ENCODE data around the gene OR10AD1.
"Not testable (repeated sequence)": the region's sequence is repeated elsewhere in the genome, so short reads cannot be mapped to it uniquely, and the experiment has no call there.

Gene OR10AD1

GRCh38 chr12:48203192-48203591 lies at the start of gene OR10AD1:
OR10AD1 (minus strand) TSS chr12:48203292; CDS start chr12:48203292, 0 bp downstream.
- Mint-ChIP-seq H3K27ac (ENCODE audit: low read depth) (no peak within 1 kb of the TSS), H3K9me3 (peaks cover 23% of the 10 kb centered on the region), H3K4me3 (no peak within 1 kb of the TSS), H3K4me1 (peaks cover 42% of the 10 kb centered on the region), H3K27me3 (no peaks in the 10 kb centered on the region), H3K36me3 (ENCODE audit: insufficient read depth) (peaks cover 6% of the 10 kb centered on the region)
- DNase-seq (ENCODE audit: low spot score in 2 of 2) (no peak), ATAC-seq (replicated peaks; ENCODE audit: extremely low read depth, poor library complexity, severe bottlenecking) (no peak)

GRCh38 chr12:48247181-48247966 lies 44.3 kb upstream of the OR10AD1 start:
- Mint-ChIP-seq H3K9me3 (no peaks in the 10 kb centered on the region), H3K36me3 (ENCODE audit: insufficient read depth) (no peaks in the 10 kb centered on the region), H3K4me3 (no peak overlapping the region), H3K27me3 (peaks cover 81% of the 10 kb centered on the region), H3K4me1 (no peaks in the 10 kb centered on the region), H3K27ac (ENCODE audit: low read depth) (no peak overlapping the region)
- ATAC-seq (replicated peaks; ENCODE audit: extremely low read depth, poor library complexity, severe bottlenecking): no peak
- no peak for DNase-seq (ENCODE audit: low spot score in 2 of 2)

GRCh38 chr12:48237162-48237561 lies 34.1 kb upstream of the OR10AD1 start:
- DNase-seq (ENCODE audit: low spot score in 2 of 2): no peak
- H3K27me3 Mint-ChIP-seq: peaks cover 46% of the 10 kb centered on the region
- H3K27ac Mint-ChIP-seq (ENCODE audit: low read depth): no peak overlapping the region
- no peaks in the 10 kb centered on the region for H3K4me1 Mint-ChIP-seq
- no peaks in the 10 kb centered on the region for H3K9me3 Mint-ChIP-seq
- no peaks in the 10 kb centered on the region for H3K36me3 Mint-ChIP-seq (ENCODE audit: insufficient read depth)
- H3K4me3 Mint-ChIP-seq: no peak overlapping the region
- ATAC-seq (replicated peaks; ENCODE audit: extremely low read depth, poor library complexity, severe bottlenecking): no peak

GRCh38 chr12:48235796-48236333 lies 32.8 kb upstream of the OR10AD1 start:
- Mint-ChIP-seq H3K27me3 (peaks cover 33% of the 10 kb centered on the region), H3K36me3 (ENCODE audit: insufficient read depth) (no peaks in the 10 kb centered on the region), H3K4me1 (no peaks in the 10 kb centered on the region), H3K9me3 (no peaks in the 10 kb centered on the region), H3K27ac (ENCODE audit: low read depth) (no peak overlapping the region), H3K4me3 (no peak overlapping the region)
- DNase-seq (ENCODE audit: low spot score in 2 of 2) (no peak), ATAC-seq (replicated peaks; ENCODE audit: extremely low read depth, poor library complexity, severe bottlenecking) (no peak)

- not testable (repeated sequence) for H3K4me3 Mint-ChIP-seq; H3K9me3 Mint-ChIP-seq; DNase-seq (ENCODE audit: low spot score in 2 of 2); ATAC-seq (replicated peaks; ENCODE audit: extremely low read depth, poor library complexity, severe bottlenecking); H3K27ac Mint-ChIP-seq (ENCODE audit: low read depth); H3K36me3 Mint-ChIP-seq (ENCODE audit: insufficient read depth); H3K4me1 Mint-ChIP-seq
- H3K27me3 Mint-ChIP-seq: peaks cover 47% of the 10 kb centered on the region
Measured at GRCh38 chr12:48231169-48231958, 28.3 kb upstream of the OR10AD1 start.

GRCh38 chr12:48224533-48224932 lies 21.4 kb upstream of the OR10AD1 start:
- H3K4me3 Mint-ChIP-seq; H3K4me1 Mint-ChIP-seq; H3K9me3 Mint-ChIP-seq; DNase-seq (ENCODE audit: low spot score in 2 of 2); ATAC-seq (replicated peaks; ENCODE audit: extremely low read depth, poor library complexity, severe bottlenecking); H3K36me3 Mint-ChIP-seq (ENCODE audit: insufficient read depth); H3K27ac Mint-ChIP-seq (ENCODE audit: low read depth): not testable (repeated sequence)
- peaks cover 75% of the 10 kb centered on the region for H3K27me3 Mint-ChIP-seq

- no peak for ATAC-seq (replicated peaks; ENCODE audit: extremely low read depth, poor library complexity, severe bottlenecking)
- no peak overlapping the region for H3K27ac Mint-ChIP-seq (ENCODE audit: low read depth)
- no peak for DNase-seq (ENCODE audit: low spot score in 2 of 2)
- no peaks in the 10 kb centered on the region for H3K36me3 Mint-ChIP-seq (ENCODE audit: insufficient read depth)
- no peaks in the 10 kb centered on the region for H3K4me1 Mint-ChIP-seq
- H3K4me3 Mint-ChIP-seq: no peak overlapping the region
- H3K9me3 Mint-ChIP-seq: no peaks in the 10 kb centered on the region
- H3K27me3 Mint-ChIP-seq: peaks cover 56% of the 10 kb centered on the region
Measured at GRCh38 chr12:48221645-48222044, 18.6 kb upstream of the OR10AD1 start.

- Mint-ChIP-seq H3K4me1 (no peaks in the 10 kb centered on the region), H3K9me3 (no peaks in the 10 kb centered on the region), H3K27ac (ENCODE audit: low read depth) (no peak overlapping the region), H3K27me3 (peaks cover 47% of the 10 kb centered on the region), H3K36me3 (ENCODE audit: insufficient read depth) (no peaks in the 10 kb centered on the region), H3K4me3 (no peak overlapping the region)
- DNase-seq (ENCODE audit: low spot score in 2 of 2): no peak
- ATAC-seq (replicated peaks; ENCODE audit: extremely low read depth, poor library complexity, severe bottlenecking): no peak
Measured at GRCh38 chr12:48220701-48221100, 17.6 kb upstream of the OR10AD1 start.

GRCh38 chr12:48219631-48220030 lies 16.5 kb upstream of the OR10AD1 start:
- H3K27me3 Mint-ChIP-seq: peaks cover 37% of the 10 kb centered on the region
- H3K9me3 Mint-ChIP-seq: no peaks in the 10 kb centered on the region
- no peaks in the 10 kb centered on the region for H3K4me1 Mint-ChIP-seq
- H3K27ac Mint-ChIP-seq (ENCODE audit: low read depth): no peak overlapping the region
- no peak overlapping the region for H3K4me3 Mint-ChIP-seq
- DNase-seq (ENCODE audit: low spot score in 2 of 2) (no peak), ATAC-seq (replicated peaks; ENCODE audit: extremely low read depth, poor library complexity, severe bottlenecking) (no peak)
- H3K36me3 Mint-ChIP-seq (ENCODE audit: insufficient read depth): no peaks in the 10 kb centered on the region

- no peak overlapping the region for H3K27ac Mint-ChIP-seq (ENCODE audit: low read depth)
- H3K4me3 Mint-ChIP-seq: no peak overlapping the region
- H3K9me3 Mint-ChIP-seq: no peaks in the 10 kb centered on the region
- H3K4me1 Mint-ChIP-seq: peaks cover 11% of the 10 kb centered on the region
- H3K36me3 Mint-ChIP-seq (ENCODE audit: insufficient read depth): peaks cover 3% of the 10 kb centered on the region
- DNase-seq (ENCODE audit: low spot score in 2 of 2) (no peak), ATAC-seq (replicated peaks; ENCODE audit: extremely low read depth, poor library complexity, severe bottlenecking) (no peak)
- peaks cover 23% of the 10 kb centered on the region for H3K27me3 Mint-ChIP-seq
Measured at GRCh38 chr12:48216785-48217184, 13.7 kb upstream of the OR10AD1 start.

GRCh38 chr12:48209495-48209894 lies 6.4 kb upstream of the OR10AD1 start:
- H3K27me3 Mint-ChIP-seq: peaks cover 14% of the 10 kb centered on the region
- DNase-seq (ENCODE audit: low spot score in 2 of 2); H3K36me3 Mint-ChIP-seq (ENCODE audit: insufficient read depth); H3K4me3 Mint-ChIP-seq; H3K27ac Mint-ChIP-seq (ENCODE audit: low read depth); H3K9me3 Mint-ChIP-seq; ATAC-seq (replicated peaks; ENCODE audit: extremely low read depth, poor library complexity, severe bottlenecking): not testable (repeated sequence)
- H3K4me1 Mint-ChIP-seq: peaks cover 11% of the 10 kb centered on the region

GRCh38 chr12:48202766-48203165 lies 326 bp downstream of the OR10AD1 start:
- H3K9me3 Mint-ChIP-seq: peaks cover 23% of the 10 kb centered on the region
- DNase-seq (ENCODE audit: low spot score in 2 of 2): no peak
- H3K27me3 Mint-ChIP-seq: no peaks in the 10 kb centered on the region
- peaks cover 42% of the 10 kb centered on the region for H3K4me1 Mint-ChIP-seq
- peaks cover 10% of the 10 kb centered on the region for H3K36me3 Mint-ChIP-seq (ENCODE audit: insufficient read depth)
- ATAC-seq (replicated peaks; ENCODE audit: extremely low read depth, poor library complexity, severe bottlenecking): no peak
- H3K27ac Mint-ChIP-seq (ENCODE audit: low read depth): no peak overlapping the region
- H3K4me3 Mint-ChIP-seq: no peak overlapping the region

- Mint-ChIP-seq H3K36me3 (ENCODE audit: insufficient read depth) (peaks cover 11% of the 10 kb centered on the region), H3K27me3 (no peaks in the 10 kb centered on the region), H3K4me1 (peaks cover 48% of the 10 kb centered on the region), H3K4me3 (no peak overlapping the region), H3K27ac (ENCODE audit: low read depth) (no peak overlapping the region), H3K9me3 (peaks cover 23% of the 10 kb centered on the region)
- ATAC-seq (replicated peaks; ENCODE audit: extremely low read depth, poor library complexity, severe bottlenecking) (no peak), DNase-seq (ENCODE audit: low spot score in 2 of 2) (no peak)
Measured at GRCh38 chr12:48201516-48201915, 1.6 kb downstream of the OR10AD1 start.

Measured in central memory CD8-positive, alpha-beta T cell (primary cell).